HG03575 (cell line): ENCODE data around the gene UBAC2.
A peak's percentile ranks its signal among the peaks of the same experiment; 100 is the strongest.
"Not testable (repeated sequence)": the region's sequence is repeated elsewhere in the genome, so short reads cannot be mapped to it uniquely, and the experiment has no call there.

Experiments used
- ATAC-seq: cut with Tn5 transposase; IDR thresholded peaks from one replicate; pipeline ENCODE4 v1.9.1; 2021; ENCODE audit not compliant: unreplicated experiment, insufficient number of reproducible peaks, low FRiP score; ENCODE audit errors: extremely low read depth

The UBAC2 gene

GRCh38 chr13:99410646-99411475 is 210.2 kb downstream of the UBAC2 start:
- ATAC-seq, result not testable (repeated sequence)

GRCh38 chr13:99412856-99413255 is 212.2 kb downstream of the UBAC2 start:
- ATAC-seq, result no peak

GRCh38 chr13:99414048-99414995 is 213.7 kb downstream of the UBAC2 start:
- no peak for ATAC-seq

GRCh38 chr13:99415014-99415650 is 214.5 kb downstream of the UBAC2 start:
- no peak for ATAC-seq

DNA sequence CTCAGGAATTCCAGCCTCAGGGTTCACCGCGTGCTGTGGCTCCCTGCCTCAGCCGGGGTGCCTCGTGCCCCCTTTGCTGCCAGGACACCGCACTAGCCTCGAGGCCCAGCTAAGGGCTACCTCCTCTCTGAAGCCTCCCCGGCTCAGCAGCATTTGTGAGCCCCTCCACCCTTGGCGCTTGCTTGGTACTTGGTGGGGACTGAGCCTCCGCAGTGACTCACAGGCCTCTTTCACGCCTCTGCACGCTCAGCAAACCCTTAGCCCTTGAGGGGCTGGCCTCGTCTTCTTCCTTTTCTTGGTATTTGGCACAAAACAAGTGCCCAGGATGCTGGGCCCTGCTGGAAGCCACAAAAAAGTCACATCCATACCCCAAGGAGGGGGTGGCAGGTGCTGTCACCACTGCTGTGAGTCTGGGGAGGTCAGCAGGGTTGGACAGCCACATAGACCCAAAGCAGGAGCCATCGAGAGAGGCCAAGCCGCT is 215.2 kb downstream of the UBAC2 start:
- no peak for ATAC-seq

DNA sequence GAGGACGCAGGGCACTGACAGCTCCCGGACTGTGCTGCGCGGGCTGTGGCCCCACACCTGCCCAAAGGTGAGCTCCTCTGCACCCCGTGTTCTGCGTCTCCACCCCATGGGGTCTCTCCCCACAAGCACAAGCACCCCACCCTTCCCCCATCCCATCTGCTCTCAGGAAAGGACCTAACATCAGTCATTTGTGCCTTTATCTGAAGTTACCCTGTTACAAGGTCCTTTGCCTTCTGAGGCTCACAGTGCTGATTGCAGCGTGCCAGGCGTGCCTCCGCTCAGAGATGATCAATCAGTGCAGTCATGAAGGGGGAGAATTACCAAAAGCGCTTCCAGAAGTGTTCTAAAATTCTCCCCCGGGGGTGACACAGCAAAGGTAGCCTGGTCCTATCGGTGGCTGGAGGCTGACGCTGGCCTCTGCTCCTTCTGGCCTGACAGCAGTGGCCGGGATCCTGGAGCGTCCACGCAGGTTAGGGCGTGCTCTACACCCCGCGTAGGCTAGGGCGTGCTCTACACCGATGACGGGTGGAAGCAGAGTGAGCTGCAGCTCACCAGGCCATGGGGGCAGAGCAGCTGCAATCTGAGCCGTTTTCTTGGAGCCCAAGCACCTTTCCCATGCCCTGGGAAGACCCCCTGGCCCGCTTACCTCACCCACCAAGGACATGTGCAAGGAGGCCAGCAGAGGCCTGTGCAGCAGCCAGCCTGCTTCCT is 215.9 kb downstream of the UBAC2 start:
- no peak for ATAC-seq

- no peak for ATAC-seq
Measured at GRCh38 chr13:99417201-99418102, 216.8 kb downstream of the UBAC2 start.

- ATAC-seq, result no peak
Measured at GRCh38 chr13:99418103-99418842, 217.6 kb downstream of the UBAC2 start.

DNA sequence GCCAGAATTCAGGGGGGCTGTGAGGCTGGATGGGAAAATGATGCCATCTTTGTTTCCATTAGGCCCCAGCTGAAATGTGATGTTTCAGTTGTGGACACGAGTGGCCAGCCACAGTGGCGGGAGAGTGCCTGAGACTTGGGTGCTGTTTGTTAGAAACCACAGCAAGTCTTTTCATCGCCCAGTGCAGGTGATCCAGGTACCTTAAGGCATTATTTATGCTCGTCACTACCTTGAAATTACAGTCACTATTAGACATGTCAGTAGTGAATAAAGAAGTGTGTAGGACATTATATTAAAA is 218.1 kb downstream of the UBAC2 start:
- no peak for ATAC-seq

DNA sequence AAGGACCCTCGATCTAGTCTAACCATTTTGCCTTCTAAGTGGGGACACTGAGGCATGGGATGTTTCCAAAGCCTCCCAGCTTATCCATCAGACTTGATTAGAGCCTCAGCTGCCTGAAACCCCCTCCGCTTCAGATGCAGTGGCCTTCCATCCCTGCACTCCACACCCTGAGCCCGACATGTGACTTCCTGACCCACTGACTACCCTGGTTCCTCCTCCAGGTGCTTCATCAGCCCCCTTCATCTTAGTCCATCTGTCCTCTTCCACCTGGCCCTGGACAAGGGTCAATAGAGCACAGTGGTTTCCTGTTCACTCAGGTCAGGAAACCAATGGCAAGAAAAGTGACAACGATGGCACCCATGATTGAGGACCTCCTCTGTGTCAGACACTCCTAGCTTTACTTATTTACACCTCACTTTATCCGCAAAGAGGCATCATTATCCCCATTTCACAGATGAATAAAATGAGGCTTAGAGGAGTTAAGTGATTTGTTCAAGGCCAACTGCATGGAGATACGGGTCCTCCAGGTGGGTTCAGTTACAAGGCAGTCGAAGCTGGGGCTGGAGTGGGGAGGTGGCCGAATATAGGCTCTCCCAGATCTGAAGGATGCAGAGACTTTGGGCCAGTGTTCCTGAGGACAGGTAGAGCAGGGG is 219.1 kb downstream of the UBAC2 start:
- ATAC-seq, result no peak

DNA sequence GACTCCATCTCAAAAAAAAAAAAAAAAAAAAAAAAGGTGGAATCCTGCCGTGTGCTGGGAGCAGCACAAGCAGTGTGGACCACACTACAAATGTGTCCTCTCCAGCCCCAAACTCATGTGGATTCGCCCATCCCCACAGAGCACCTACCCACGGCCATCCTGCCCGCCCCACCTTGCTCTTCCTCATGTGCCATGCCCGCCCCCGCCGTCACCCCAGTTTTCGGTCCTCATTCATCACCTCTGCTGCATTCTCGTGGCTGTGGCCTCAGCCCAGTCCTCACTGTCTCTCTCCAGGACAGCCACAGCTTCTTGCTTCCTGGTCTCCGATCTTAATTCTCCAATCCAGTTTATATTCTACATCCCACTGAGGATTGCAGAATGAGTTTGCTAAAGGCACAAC is 220.6 kb downstream of the UBAC2 start:
- ATAC-seq, result no peak

GRCh38 chr13:99421758-99422585 is 221.3 kb downstream of the UBAC2 start:
- ATAC-seq, result no peak

DNA sequence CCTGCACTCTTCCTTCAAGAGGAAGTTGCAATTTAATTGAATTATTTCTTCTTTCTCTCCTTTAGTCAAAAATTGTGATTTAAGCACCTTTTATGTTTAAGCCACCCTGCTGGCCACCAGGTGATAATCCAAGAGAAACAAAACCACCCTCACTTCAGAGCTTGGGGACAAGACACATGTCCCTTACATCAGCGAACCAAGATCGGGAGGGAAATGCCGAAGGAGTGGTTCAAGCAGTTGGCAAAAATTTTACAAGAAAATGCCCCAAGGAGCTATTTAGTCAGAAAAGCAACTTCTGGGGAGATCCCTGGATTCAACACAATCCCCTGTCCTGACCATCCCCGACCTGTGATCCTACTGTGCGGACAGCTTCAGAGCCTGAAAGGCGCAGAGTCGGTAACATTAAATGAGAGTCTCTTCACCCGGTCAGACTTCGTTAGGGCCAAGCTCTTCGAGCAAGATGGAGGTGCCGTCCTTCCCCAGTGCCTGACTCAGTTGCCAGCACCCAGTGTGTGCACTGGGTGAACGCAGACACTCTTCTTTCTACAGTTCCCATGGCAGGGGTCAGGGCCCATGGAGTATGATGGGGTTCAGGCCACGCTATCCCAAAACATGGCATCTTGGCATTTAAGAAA is 222.0 kb downstream of the UBAC2 start:
- ATAC-seq, result no peak

DNA sequence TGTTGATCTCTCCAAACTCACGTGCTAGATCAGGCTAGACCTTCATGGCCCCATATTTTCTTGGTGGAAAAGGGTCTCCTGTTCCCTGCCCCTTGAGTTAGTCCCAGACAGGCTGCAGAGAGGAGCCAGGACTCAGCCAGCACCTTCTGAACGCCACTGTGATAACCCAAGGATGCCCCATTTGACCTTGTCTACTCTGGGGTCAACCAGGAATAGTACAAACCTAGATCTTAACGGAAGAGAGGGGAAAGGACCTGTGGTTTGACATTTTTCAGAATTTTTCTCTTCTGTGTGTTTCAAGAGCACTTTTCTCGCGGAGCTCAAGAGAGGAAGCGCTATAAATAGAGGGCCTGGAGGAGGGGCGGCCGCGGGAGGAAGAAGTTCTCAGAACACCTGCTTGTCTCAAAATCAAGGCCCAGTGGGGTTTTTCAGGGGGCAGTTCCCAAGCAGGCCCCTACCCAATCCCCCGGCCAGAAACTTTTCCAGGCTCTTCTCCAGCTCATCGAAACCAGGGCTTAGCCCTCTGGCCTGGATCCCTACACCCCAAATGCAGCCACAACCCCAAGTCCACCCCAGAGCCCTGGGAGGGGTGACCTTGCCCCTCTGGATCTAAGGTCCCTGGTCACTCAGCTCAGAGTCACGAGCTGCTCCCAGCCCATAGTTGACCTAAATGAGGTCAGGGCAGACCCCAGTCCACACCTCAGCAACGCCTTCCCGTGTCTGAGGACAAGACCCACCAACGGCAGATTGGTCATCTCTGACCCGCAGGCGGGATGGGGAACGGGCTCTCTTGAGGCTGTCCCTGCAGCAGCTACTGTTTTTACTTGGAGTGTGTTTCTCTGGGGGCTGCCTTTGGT is 225.1 kb downstream of the UBAC2 start:
- ATAC-seq, result peak; percentile 65

- no peak for ATAC-seq
Measured at GRCh38 chr13:99426426-99426825, 225.8 kb downstream of the UBAC2 start.
